SK-N-SH (cell line): Measurements from ENCODE around the gene ITGA6. TPM values are rescaled to one million over a fixed set of nuclear protein-coding genes. Genes with fewer than 3 reads are reported as not detected.

Experiments
- CTCF ChIA-PET: fragments of 300-600, 350-600 bp; formaldehyde crosslinking; extraction: SDS; loops from one replicate; lab custom pipeline; 2021; lab: Yijun Ruan, JAX
- POLR2A ChIA-PET: fragments of 350-600 bp; sonication (Branson Sonifier 250); formaldehyde crosslinking; extraction: SDS; loops from one replicate; lab custom pipeline; 2020; ENCODE audit warnings: antibody characterized with exemption, inconsistent platforms; lab: Yijun Ruan, JAX
- DNase-seq: peaks from one replicate; pipeline ENCODE4 v3.0.0; 2012
- H2AFZ ChIP-seq: fragments of 200-600 bp; sonication (generic); 2 replicates; pipeline ENCODE4 v1.8.1; 2016; ENCODE audit warnings: antibody characterized with exemption, mild to moderate bottlenecking, low read depth
- H3F3A ChIP-seq: fragments of 200-600 bp; sonication (generic); replicated peaks from 2 replicates; pipeline ENCODE3; 2016; ENCODE audit warnings: antibody characterized with exemption, mild to moderate bottlenecking; ENCODE audit not compliant: insufficient read depth
- H3K27ac ChIP-seq, 2 experiments: fragments of 200-500 bp in 1 of 2; fragments of 200-600 bp in 1 of 2; sonication (Bioruptor generic) in 1 of 2; sonication (generic), shearing (Covaris generic) in 1 of 2; 2 replicates each; pipeline versions ENCODE4 v1.5.1 to v1.6.1; 2014 to 2016; ENCODE audit warnings: low read depth in 2 of 2, inconsistent platforms in 1 of 2, low read length in 1 of 2, mild to moderate bottlenecking in 1 of 2, mixed read lengths in 1 of 2
- H3K27me3 ChIP-seq: fragments of 200-600 bp; sonication (generic), shearing (Covaris generic); 2 replicates; pipeline ENCODE4 v1.6.1; 2016; ENCODE audit warnings: mixed run types; ENCODE audit not compliant: insufficient read depth
- H3K36me3 ChIP-seq, 2 experiments: fragments of 200-500 bp in 1 of 2; fragments of 200-600 bp in 1 of 2; sonication (Bioruptor generic) in 1 of 2; sonication (generic) in 1 of 2; replicated peaks in 1 of 2; 2 replicates each; pipeline versions ENCODE3 to v1.5.1; 2014 to 2016; ENCODE audit warnings: low read length in 1 of 2, mild to moderate bottlenecking in 1 of 2; ENCODE audit not compliant: insufficient read depth in 2 of 2, control insufficient read depth in 1 of 2
- H3K4me1 ChIP-seq, 2 experiments: fragments of 200-500 bp in 1 of 2; fragments of 200-600 bp in 1 of 2; sonication (Bioruptor generic) in 1 of 2; sonication (generic), shearing (Covaris generic) in 1 of 2; 2 replicates each; pipeline versions ENCODE4 v1.5.1 to v1.6.1; 2014 to 2016; ENCODE audit warnings: low read depth in 1 of 2, low read length in 1 of 2, mixed run types in 1 of 2; ENCODE audit not compliant: insufficient read depth in 2 of 2, control insufficient read depth in 1 of 2
- H3K4me2 ChIP-seq: fragments of 200-600 bp; sonication (generic), shearing (Covaris generic); 2 replicates; pipeline ENCODE4 v1.6.1; 2017; ENCODE audit warnings: mixed run types
- H3K4me3 ChIP-seq, 2 experiments: fragments of 200-500 bp in 1 of 2; fragments of 200-600 bp in 1 of 2; sonication (Bioruptor generic) in 1 of 2; sonication (generic), shearing (Covaris generic) in 1 of 2; 2 replicates each; pipeline versions ENCODE4 v1.5.1 to v1.8.1; 2014 to 2016; ENCODE audit warnings: low read depth in 2 of 2, inconsistent platforms in 1 of 2, low read length in 1 of 2, mild to moderate bottlenecking in 1 of 2, mixed read lengths in 1 of 2, moderate library complexity in 1 of 2
- H3K79me2 ChIP-seq: fragments of 200-600 bp; sonication (generic); 2 replicates; pipeline ENCODE4 v1.8.1; 2017; ENCODE audit warnings: mild to moderate bottlenecking; ENCODE audit not compliant: insufficient read depth
- H3K9ac ChIP-seq: fragments of 200-600 bp; sonication (generic); 2 replicates; pipeline ENCODE4 v1.6.1; 2017; ENCODE audit warnings: mixed run types
- H3K9me2 ChIP-seq: fragments of 200-600 bp; sonication (generic); 2 replicates; pipeline ENCODE4 v1.6.1; 2017; ENCODE audit warnings: mixed run types
- H3K9me3 ChIP-seq: fragments of 200-600 bp; sonication (generic); 2 replicates; pipeline ENCODE4 v1.6.1; 2017; ENCODE audit warnings: mixed run types, mild to moderate bottlenecking, moderate library complexity
- H4K20me1 ChIP-seq: fragments of 200-600 bp; sonication (generic); 2 replicates; pipeline ENCODE4 v1.6.1; 2017; ENCODE audit warnings: mild to moderate bottlenecking, mixed run types; ENCODE audit not compliant: insufficient read depth
- EZH2phosphoT487 ChIP-seq: fragments of 200-600 bp; sonication (generic); IDR thresholded peaks from 2 replicates; pipeline ENCODE4 v1.6.1; 2017; ENCODE audit warnings: low read depth, mixed run types, mild to moderate bottlenecking, antibody characterized with exemption, moderate library complexity, borderline replicate concordance
- FOXJ3 ChIP-seq: sonication (generic); formaldehyde crosslinking; IDR thresholded peaks from 2 replicates; pipeline ENCODE4 v1.5.1; 2020; ENCODE audit warnings: mild to moderate bottlenecking, missing genetic modification reagents
- FOXM1 ChIP-seq: IDR thresholded peaks from 2 replicates; pipeline ENCODE4 v1.4.0; 2012; ENCODE audit warnings: low read depth, mild to moderate bottlenecking
- GABPA ChIP-seq: IDR thresholded peaks from 2 replicates; pipeline ENCODE4 v1.4.0; 2012; ENCODE audit warnings: low read depth, mild to moderate bottlenecking
- GATA2 ChIP-seq: sonication (generic); formaldehyde crosslinking; IDR thresholded peaks from 2 replicates; pipeline ENCODE4 v1.5.0; 2020; ENCODE audit warnings: mild to moderate bottlenecking, missing genetic modification reagents
- IRF3 ChIP-seq: fragments of 150-350 bp; IDR thresholded peaks from 2 replicates; pipeline ENCODE4 v1.6.1; 2016; ENCODE audit warnings: mild to moderate bottlenecking, low read depth, low read length
- JUND ChIP-seq: IDR thresholded peaks from 2 replicates; pipeline ENCODE4 v1.4.0; 2012
- MEF2A ChIP-seq: IDR thresholded peaks from 2 replicates; pipeline ENCODE4 v1.4.0; 2012; ENCODE audit warnings: low read depth, borderline replicate concordance
- NFIC ChIP-seq: IDR thresholded peaks from 2 replicates; pipeline ENCODE4 v1.4.0; 2012; ENCODE audit warnings: borderline replicate concordance
- RAD21 ChIP-seq: IDR thresholded peaks from 2 replicates; pipeline ENCODE4 v1.6.1; 2012; ENCODE audit warnings: mild to moderate bottlenecking, low read length
- TCF12 ChIP-seq: IDR thresholded peaks from 2 replicates; pipeline ENCODE4 v1.4.0; 2012
- TEAD4 ChIP-seq: IDR thresholded peaks from 2 replicates; pipeline ENCODE4 v1.4.0; 2012; ENCODE audit warnings: mild to moderate bottlenecking, borderline replicate concordance; ENCODE audit not compliant: insufficient read depth
- USF1 ChIP-seq: IDR thresholded peaks from 2 replicates; pipeline ENCODE4 v1.4.0; 2012; ENCODE audit warnings: low read depth, borderline replicate concordance
- WGBS: methylation state at CpG from one replicate; pipeline ENCODE4 v1.1.6; 2017; ENCODE audit warnings: low lambda C conversion rate; 5-methylcytosine and 5-hydroxymethylcytosine counted together
- polyA plus RNA-seq, 3 experiments: library from polyadenylated mRNA; depleted of rRNA; stranded (reverse); fragments of >200 nt; gene quantifications; 2 replicates each; pipeline ENCODE4 v1.2.3, GENCODE V29; 2012
- TF ChIP-seq, protein P1 (sequence below): IDR thresholded peaks from 2 replicates; pipeline ENCODE4 v1.4.0; 2012; ENCODE audit warnings: low read depth
- TF ChIP-seq, protein P2 (sequence below): fragments of 200-600 bp; sonication (generic); IDR thresholded peaks from 2 replicates; pipeline ENCODE4 v1.6.1; 2017; ENCODE audit warnings: antibody characterized with exemption, mild to moderate bottlenecking, moderate library complexity
- TF ChIP-seq, protein P3 (sequence below): IDR thresholded peaks from 2 replicates; pipeline ENCODE4; 2012
- TF ChIP-seq, protein P4 (sequence below): fragments of 150-350 bp; IDR thresholded peaks from 2 replicates; pipeline ENCODE4 v1.6.1; 2017; ENCODE audit warnings: antibody characterized with exemption, low read length, low read depth, borderline replicate concordance

Gene ITGA6
- polyA plus RNA-seq, 1 of the 3 experiments (the other 2 are of a cell fraction) = 26.0 TPM

DNA sequence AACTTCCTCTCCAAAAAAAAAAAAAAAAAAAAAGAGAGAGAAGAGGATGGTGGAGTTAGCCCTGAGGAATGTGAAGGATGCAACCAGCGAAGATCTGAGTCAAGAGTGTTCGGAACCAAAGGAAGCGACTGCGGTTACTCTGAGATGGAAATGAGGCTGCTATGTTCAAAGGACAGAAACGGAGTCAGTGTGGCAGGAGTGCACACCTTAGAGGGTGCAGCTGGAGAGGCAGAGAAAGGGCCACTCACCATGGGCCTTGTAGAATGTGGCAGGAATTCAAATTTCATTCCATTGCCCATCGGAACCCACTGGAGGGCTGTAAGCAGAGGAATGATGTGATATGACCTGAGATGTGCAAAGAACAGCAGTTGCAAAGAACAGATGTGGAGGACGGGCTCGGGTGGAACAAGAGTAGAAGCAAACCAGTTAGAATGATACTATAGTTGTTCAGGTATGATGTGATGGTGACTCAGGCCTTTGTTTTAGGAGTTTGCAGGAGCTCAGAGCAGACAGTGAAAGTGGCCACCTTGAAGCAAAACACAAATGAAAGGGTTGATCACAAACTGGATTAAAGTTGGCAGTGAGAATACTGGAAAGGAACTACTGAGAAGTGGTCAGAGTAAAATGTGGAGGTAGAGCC lies 22.6 kb downstream of the ITGA6 start:
- Histone ChIP-seq H2AFZ (no peak overlapping the region), H3K27ac (no peak overlapping the region), H3K9ac (no peak overlapping the region), H3K4me1 (peaks cover 3 to 19% of the 10 kb centered on the region in 2 experiments; a peak in 3 of 4 replicates), H3F3A (peaks cover 9% of the 10 kb centered on the region), H4K20me1 (peaks cover 6% of the 10 kb centered on the region; the same call in 1 of the 2 replicates), H3K27me3 (no peaks in the 10 kb centered on the region), H3K79me2 (peaks cover 98% of the 10 kb centered on the region), H3K4me2 (peak overlapping the region; percentile 48), H3K36me3 (no peaks in the 10 kb centered on the region), H3K9me2 (no peaks in the 10 kb centered on the region), H3K9me3 (no peaks in the 10 kb centered on the region), H3K4me3 (no peak overlapping the region; a peak in 1 of 4 replicates)
- TF ChIP-seq GATA2 (no peak), USF1 (no peak), JUND (no peak), FOXJ3 (CRISPR knock-in tag) (no peak), MEF2A (no peak), GABPA (no peak), NFIC (no peak), IRF3 (no peak), TCF12 (no peak), EZH2phosphoT487 (no peak), RAD21 (no peak), TEAD4 (no peak), FOXM1 (no peak)
- TF ChIP-seq, protein P1, sequence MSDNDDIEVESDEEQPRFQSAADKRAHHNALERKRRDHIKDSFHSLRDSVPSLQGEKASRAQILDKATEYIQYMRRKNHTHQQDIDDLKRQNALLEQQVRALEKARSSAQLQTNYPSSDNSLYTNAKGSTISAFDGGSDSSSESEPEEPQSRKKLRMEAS = no peak
- TF ChIP-seq, protein P2, sequence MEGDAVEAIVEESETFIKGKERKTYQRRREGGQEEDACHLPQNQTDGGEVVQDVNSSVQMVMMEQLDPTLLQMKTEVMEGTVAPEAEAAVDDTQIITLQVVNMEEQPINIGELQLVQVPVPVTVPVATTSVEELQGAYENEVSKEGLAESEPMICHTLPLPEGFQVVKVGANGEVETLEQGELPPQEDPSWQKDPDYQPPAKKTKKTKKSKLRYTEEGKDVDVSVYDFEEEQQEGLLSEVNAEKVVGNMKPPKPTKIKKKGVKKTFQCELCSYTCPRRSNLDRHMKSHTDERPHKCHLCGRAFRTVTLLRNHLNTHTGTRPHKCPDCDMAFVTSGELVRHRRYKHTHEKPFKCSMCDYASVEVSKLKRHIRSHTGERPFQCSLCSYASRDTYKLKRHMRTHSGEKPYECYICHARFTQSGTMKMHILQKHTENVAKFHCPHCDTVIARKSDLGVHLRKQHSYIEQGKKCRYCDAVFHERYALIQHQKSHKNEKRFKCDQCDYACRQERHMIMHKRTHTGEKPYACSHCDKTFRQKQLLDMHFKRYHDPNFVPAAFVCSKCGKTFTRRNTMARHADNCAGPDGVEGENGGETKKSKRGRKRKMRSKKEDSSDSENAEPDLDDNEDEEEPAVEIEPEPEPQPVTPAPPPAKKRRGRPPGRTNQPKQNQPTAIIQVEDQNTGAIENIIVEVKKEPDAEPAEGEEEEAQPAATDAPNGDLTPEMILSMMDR = no peak
- TF ChIP-seq, protein P3, sequence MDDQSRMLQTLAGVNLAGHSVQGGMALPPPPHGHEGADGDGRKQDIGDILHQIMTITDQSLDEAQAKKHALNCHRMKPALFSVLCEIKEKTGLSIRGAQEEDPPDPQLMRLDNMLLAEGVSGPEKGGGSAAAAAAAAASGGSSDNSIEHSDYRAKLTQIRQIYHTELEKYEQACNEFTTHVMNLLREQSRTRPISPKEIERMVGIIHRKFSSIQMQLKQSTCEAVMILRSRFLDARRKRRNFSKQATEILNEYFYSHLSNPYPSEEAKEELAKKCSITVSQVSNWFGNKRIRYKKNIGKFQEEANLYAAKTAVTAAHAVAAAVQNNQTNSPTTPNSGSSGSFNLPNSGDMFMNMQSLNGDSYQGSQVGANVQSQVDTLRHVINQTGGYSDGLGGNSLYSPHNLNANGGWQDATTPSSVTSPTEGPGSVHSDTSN = no peak
- TF ChIP-seq, protein P4, sequence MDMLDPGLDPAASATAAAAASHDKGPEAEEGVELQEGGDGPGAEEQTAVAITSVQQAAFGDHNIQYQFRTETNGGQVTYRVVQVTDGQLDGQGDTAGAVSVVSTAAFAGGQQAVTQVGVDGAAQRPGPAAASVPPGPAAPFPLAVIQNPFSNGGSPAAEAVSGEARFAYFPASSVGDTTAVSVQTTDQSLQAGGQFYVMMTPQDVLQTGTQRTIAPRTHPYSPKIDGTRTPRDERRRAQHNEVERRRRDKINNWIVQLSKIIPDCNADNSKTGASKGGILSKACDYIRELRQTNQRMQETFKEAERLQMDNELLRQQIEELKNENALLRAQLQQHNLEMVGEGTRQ = no peak
- ChIA-PET POLR2A (no interaction called here), CTCF (interaction anchor here (1.2 to 4.6 kb wide), 3 partner anchors 12 to 276 kb away, joined by 3 to 34 read pairs (median 31); no protein-coding TSS in a partner anchor)
- 78% methylated on average over 8 of the region's 8 CpGs for WGBS
- no peak for DNase-seq
